Endodermal cell (in vitro differentiated cells): Measurements from ENCODE around the gene DSPP. TPM values are rescaled to one million over a fixed set of nuclear protein-coding genes. Genes with fewer than 3 reads are reported as not detected.
A peak's percentile ranks its signal among the peaks of the same experiment; 100 is the strongest.

Source experiments
- DNase-seq: peaks from one replicate; pipeline ENCODE4 v3.0.0-alpha.2; 2017
- H3K27ac ChIP-seq: 2 replicates; pipeline ENCODE4 v1.5.1; 2013; ENCODE audit warnings: mild to moderate bottlenecking, low read depth, low read length, moderate library complexity
- H3K27me3 ChIP-seq: 2 replicates; pipeline ENCODE4 v1.6.1; 2013; ENCODE audit warnings: mild to moderate bottlenecking, low read length, moderate library complexity; ENCODE audit not compliant: insufficient read depth, control insufficient read depth, poor library complexity, severe bottlenecking
- H3K36me3 ChIP-seq: 2 replicates; pipeline ENCODE4 v1.7.0; 2013; ENCODE audit warnings: mild to moderate bottlenecking, low read length, moderate library complexity; ENCODE audit not compliant: control insufficient read depth, insufficient read depth
- H3K4me1 ChIP-seq: one replicate; pipeline ENCODE4 v1.7.0; 2013; ENCODE audit warnings: low read length; ENCODE audit not compliant: control insufficient read depth, insufficient read depth
- H3K4me3 ChIP-seq: 2 replicates; pipeline ENCODE4 v1.5.1; 2013; ENCODE audit warnings: mild to moderate bottlenecking, low read length, moderate library complexity
- H3K9ac ChIP-seq: 2 replicates; pipeline ENCODE4 v1.6.1; 2013; ENCODE audit warnings: mild to moderate bottlenecking, low read length, moderate library complexity; ENCODE audit not compliant: poor library complexity, severe bottlenecking; ENCODE audit errors: extremely low read depth
- H3K9me3 ChIP-seq: 2 replicates; pipeline ENCODE4 v1.6.1; 2013; ENCODE audit warnings: mild to moderate bottlenecking, low read length, moderate library complexity; ENCODE audit not compliant: control insufficient read depth
- H3K27ac Mint-ChIP-seq: 2 replicates; pipeline ENCODE4 v1.8.0; 2020; ENCODE audit warnings: mixed read lengths
- H3K27me3 Mint-ChIP-seq: 2 replicates; pipeline ENCODE4 v1.8.0; 2021; ENCODE audit warnings: mild to moderate bottlenecking, mixed read lengths; ENCODE audit not compliant: insufficient read depth
- H3K36me3 Mint-ChIP-seq: 2 replicates; pipeline ENCODE4 v1.8.0; 2020; ENCODE audit warnings: low read depth, mixed read lengths
- H3K4me1 Mint-ChIP-seq: 2 replicates; pipeline ENCODE4 v1.8.0; 2020; ENCODE audit warnings: mixed read lengths
- H3K4me3 Mint-ChIP-seq: 2 replicates; pipeline ENCODE4 v1.8.0; 2020; ENCODE audit warnings: mild to moderate bottlenecking, moderate library complexity, mixed read lengths
- H3K9me3 Mint-ChIP-seq: 2 replicates; pipeline ENCODE4 v1.8.0; 2020; ENCODE audit warnings: mild to moderate bottlenecking, mixed read lengths
- WGBS, 2 experiments: methylation state at CpG; one replicate each; pipeline versions ENCODE4 v1.1.5 to v1.1.7; 2013; ENCODE audit warnings: missing lambda C conversion rate in 2 of 2, mixed read lengths in 1 of 2; ENCODE audit not compliant: insufficient coverage in 1 of 2, insufficient read length in 1 of 2; 5-methylcytosine and 5-hydroxymethylcytosine counted together
- long read RNA-seq, 4 experiments: library from polyadenylated mRNA in 2 of 4; library from RNA in 1 of 4; library from capped mRNA in 1 of 4; stranded (forward) in 3 of 4; unstranded in 1 of 4; transcript quantifications; one replicate each; pipeline ENCODE4 v2.0.0, GENCODE V29; 2020 to 2021; ENCODE audit warnings: inconsistent platforms in 1 of 4
- polyA plus RNA-seq, 2 experiments: library from polyadenylated mRNA; stranded (reverse); fragments of 50-300 nt; gene quantifications; one replicate each; pipeline ENCODE4 v1.2.3, GENCODE V29; 2013
- total RNA-seq, 2 donors: library from RNA; stranded (reverse); fragmentation: NEBNext Ultra II Directional in 1 of 2; extraction: Animal tissue kit (Norgen Biotek cat#: 25700) in 1 of 2; gene quantifications; 2 replicates in 1 of 2; 3 replicates in 1 of 2; pipeline ENCODE4 v1.2.1, GENCODE V29; 2021
- TF ChIP-seq, protein P1 (sequence below): fragments of 200-600 bp; sonication (generic); conservative IDR thresholded peaks from 2 replicates; pipeline ENCODE4 v1.5.0; 2021; ENCODE audit warnings: antibody characterized with exemption, mild to moderate bottlenecking

The DSPP gene
- total RNA-seq: not detected
- polyA plus RNA-seq (2013, experiment 1 of 2): not detected
- not detected for polyA plus RNA-seq (2013, experiment 2 of 2)
- long read RNA-seq, experiment 1: 0 reads
- long read RNA-seq, experiment 2: 0 reads
- long read RNA-seq, experiment 3: 0 reads
- long read RNA-seq, experiment 4: 0 reads

DNA sequence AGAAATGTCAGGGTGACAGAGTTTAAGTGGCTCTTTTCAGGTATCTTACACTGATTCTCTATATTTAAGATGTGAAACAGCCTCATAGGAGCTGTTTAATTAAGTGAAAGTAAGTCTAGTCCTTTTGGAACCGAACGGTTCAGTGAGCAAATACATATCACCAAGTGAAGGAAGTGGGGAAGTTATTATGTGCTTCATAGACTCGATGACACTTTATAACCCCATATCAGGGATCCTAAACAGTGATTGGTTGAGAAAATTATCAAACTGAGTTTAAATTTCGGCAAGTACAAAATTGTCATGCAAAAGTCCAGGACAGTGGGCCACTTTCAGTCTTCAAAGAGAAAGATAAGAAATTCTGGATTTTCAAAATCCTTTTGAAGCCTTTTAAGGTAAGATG lies at the start of gene DSPP:
TSS of gene DSPP (plus strand) at position 301 of the 400 bp plus-strand sequence. CDS start 2,380 bp downstream, outside the sequence.
- no peak within 1 kb of the TSS for H3K4me3 Mint-ChIP-seq
- no peaks in the 10 kb centered on the region for H3K4me1 ChIP-seq
- no peaks in the 10 kb centered on the region for H3K4me1 Mint-ChIP-seq
- H3K36me3 Mint-ChIP-seq: no peaks in the 10 kb centered on the region
- peaks cover 2% of the 10 kb centered on the region for H3K27me3 Mint-ChIP-seq
- H3K4me3 ChIP-seq: no peak within 1 kb of the TSS
- WGBS, 2 experiments: 80 to 89% methylated on average over 3 to 4 of the region's 4 CpGs
- H3K9ac ChIP-seq: no peak within 1 kb of the TSS
- H3K27ac ChIP-seq: no peak within 1 kb of the TSS
- H3K9me3 Mint-ChIP-seq: peaks cover 3% of the 10 kb centered on the region
- TF ChIP-seq, protein P1, sequence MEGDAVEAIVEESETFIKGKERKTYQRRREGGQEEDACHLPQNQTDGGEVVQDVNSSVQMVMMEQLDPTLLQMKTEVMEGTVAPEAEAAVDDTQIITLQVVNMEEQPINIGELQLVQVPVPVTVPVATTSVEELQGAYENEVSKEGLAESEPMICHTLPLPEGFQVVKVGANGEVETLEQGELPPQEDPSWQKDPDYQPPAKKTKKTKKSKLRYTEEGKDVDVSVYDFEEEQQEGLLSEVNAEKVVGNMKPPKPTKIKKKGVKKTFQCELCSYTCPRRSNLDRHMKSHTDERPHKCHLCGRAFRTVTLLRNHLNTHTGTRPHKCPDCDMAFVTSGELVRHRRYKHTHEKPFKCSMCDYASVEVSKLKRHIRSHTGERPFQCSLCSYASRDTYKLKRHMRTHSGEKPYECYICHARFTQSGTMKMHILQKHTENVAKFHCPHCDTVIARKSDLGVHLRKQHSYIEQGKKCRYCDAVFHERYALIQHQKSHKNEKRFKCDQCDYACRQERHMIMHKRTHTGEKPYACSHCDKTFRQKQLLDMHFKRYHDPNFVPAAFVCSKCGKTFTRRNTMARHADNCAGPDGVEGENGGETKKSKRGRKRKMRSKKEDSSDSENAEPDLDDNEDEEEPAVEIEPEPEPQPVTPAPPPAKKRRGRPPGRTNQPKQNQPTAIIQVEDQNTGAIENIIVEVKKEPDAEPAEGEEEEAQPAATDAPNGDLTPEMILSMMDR: no peak
- no peak for DNase-seq
- H3K9me3 ChIP-seq: no peaks in the 10 kb centered on the region
- no peaks in the 10 kb centered on the region for H3K36me3 ChIP-seq
- H3K27me3 ChIP-seq: no peaks in the 10 kb centered on the region
- no peak within 1 kb of the TSS for H3K27ac Mint-ChIP-seq

DNA sequence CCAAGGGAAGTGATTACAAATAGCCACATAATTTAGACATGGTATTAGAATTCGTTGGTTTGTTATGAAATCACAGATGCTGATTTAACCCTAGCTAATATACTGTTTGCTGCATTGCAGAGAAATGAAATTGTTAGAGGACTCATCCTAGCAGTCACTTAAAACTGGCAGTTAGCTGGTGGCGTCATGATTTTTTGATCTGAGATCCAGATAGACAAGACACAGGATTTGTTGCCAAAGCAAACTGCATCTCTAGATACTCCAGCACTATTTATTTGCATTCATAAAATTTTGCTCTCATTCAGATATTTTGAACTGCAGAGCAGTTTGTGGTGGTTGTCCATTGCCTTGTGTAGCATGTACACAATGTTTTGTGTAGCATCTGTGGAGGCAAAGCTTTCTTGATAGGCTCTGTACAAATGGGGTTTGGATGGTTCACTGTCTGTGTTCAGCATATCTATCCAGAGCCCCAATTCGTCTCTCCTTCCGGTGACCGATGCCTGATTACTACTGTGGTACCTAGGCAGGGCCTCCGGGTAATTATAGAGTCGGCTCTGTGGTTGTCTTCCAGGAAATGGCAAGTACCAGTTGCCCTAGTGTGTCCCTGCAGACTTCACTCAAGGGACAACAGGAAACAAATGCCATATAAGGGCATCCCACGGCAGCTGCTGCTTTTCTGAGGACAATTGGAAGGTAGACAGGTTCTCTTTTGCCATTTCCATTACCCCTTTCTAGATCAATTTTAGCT lies 49.1 kb upstream of the DSPP start:
- Mint-ChIP-seq H3K9me3 (no peaks in the 10 kb centered on the region), H3K4me3 (no peak overlapping the region), H3K4me1 (no peaks in the 10 kb centered on the region), H3K27ac (no peak overlapping the region), H3K27me3 (no peaks in the 10 kb centered on the region), H3K36me3 (no peaks in the 10 kb centered on the region)
- H3K9me3 ChIP-seq: no peaks in the 10 kb centered on the region
- DNase-seq: peak; percentile 57
- H3K27me3 ChIP-seq: no peaks in the 10 kb centered on the region
- H3K4me1 ChIP-seq: peaks cover 2% of the 10 kb centered on the region
- no peak overlapping the region for H3K4me3 ChIP-seq
- TF ChIP-seq, protein P1: no peak
- H3K27ac ChIP-seq: no peak overlapping the region
- no peaks in the 10 kb centered on the region for H3K36me3 ChIP-seq
- 77 to 96% methylated on average over 5 to 8 of the region's 8 CpGs for WGBS, 2 experiments
- H3K9ac ChIP-seq: no peak overlapping the region

DNA sequence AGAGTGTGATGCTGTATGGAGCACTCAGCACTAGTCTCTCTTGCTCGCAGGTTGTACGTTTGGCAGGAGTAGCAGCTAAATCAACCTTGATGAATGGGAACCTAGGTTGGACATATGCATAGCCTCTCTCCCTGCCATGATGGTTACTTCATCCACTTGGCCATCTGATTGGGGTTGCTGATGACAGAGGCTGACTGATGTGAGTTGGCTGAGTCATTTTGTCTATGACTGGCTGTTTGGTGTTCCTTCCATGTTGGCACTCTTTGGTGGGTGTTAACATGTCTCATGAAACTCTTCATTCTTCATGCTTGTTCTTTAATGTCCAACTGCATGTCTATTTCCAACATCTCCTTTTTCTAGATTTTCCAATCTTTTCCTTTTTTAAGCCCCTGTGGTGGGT lies 47.5 kb upstream of the DSPP start:
- H3K27me3 ChIP-seq: no peaks in the 10 kb centered on the region
- WGBS, 2 experiments: 96 to 100% methylated on average over 2 of the region's 2 CpGs
- H3K9ac ChIP-seq: no peak overlapping the region
- H3K4me1 ChIP-seq: peaks cover 2% of the 10 kb centered on the region
- H3K27ac ChIP-seq: no peak overlapping the region
- no peak overlapping the region for H3K4me3 Mint-ChIP-seq
- no peaks in the 10 kb centered on the region for H3K36me3 ChIP-seq
- no peaks in the 10 kb centered on the region for H3K9me3 Mint-ChIP-seq
- no peaks in the 10 kb centered on the region for H3K36me3 Mint-ChIP-seq
- no peak for DNase-seq
- no peaks in the 10 kb centered on the region for H3K27me3 Mint-ChIP-seq
- H3K9me3 ChIP-seq: no peaks in the 10 kb centered on the region
- H3K27ac Mint-ChIP-seq: no peak overlapping the region
- peaks cover 3% of the 10 kb centered on the region for H3K4me1 Mint-ChIP-seq
- no peak overlapping the region for H3K4me3 ChIP-seq
- TF ChIP-seq, protein P1: no peak
